Measurements from ENCODE around the gene DCLK1.

- no peak for TF ChIP-seq CTCF (IDR thresholded peaks at IDR 0.05)
- TF ChIP-seq EP300 (IDR thresholded peaks at IDR 0.05), result no peak
- TF ChIP-seq POLR2A (IDR thresholded peaks at IDR 0.05), result no peak
These were observed 213.8 kb downstream of the DCLK1 start for GRCh38 chr13:35917252-35917941.
